ENCODE results near the gene MGMT.

MGMT gene

GRCh38 chr10:129675027-129675769 is 208.2 kb downstream of the MGMT start:
- TF ChIP-seq Cebpa-rat (IDR thresholded peaks at IDR 0.05) = no peak
- H3K9ac ChIP-seq = no peak overlapping the region
- H3K27me3 ChIP-seq = no peaks in the 10 kb centered on the region
- H3K4me3 ChIP-seq = peak overlapping the region in 1 of 10 experiments; percentile 42; a peak in 1 of 20 replicates
- H3K4me1 ChIP-seq = peaks cover 11 to 25% (median 17%) of the 10 kb centered on the region in 10 experiments
- H3K36me3 ChIP-seq = peaks cover under 1 to 51% (median 25%) of the 10 kb centered on the region in 11 experiments; a peak in 21 of 22 replicates
- peaks cover 20 to 57% (median 46%) of the 10 kb centered on the region in 11 experiments for H3K9me3 ChIP-seq (replicated peaks in 1 of 11)
- H4K20me1 ChIP-seq = no peaks in the 10 kb centered on the region
- H3K4me2 ChIP-seq = peak overlapping the region in 10 of 11 experiments; percentile 36 to 79 (median 68); a peak in 19 of 22 replicates
- peak overlapping the region in 7 of 11 experiments; percentile 18 to 57 (median 24); a peak in 5 of 22 replicates for H3K27ac ChIP-seq

GRCh38 chr10:129676014-129676413 is 209.0 kb downstream of the MGMT start:
- peak overlapping the region in 9 of 11 experiments; percentile 14 to 57 (median 20); a peak in 7 of 22 replicates for H3K27ac ChIP-seq
- no peaks in the 10 kb centered on the region for H3K27me3 ChIP-seq
- H3K4me1 ChIP-seq = peaks cover 11 to 25% (median 17%) of the 10 kb centered on the region in 10 experiments
- no peaks in the 10 kb centered on the region for H4K20me1 ChIP-seq
- peaks cover 0 to 51% (median 30%) of the 10 kb centered on the region in 11 experiments; a peak in 21 of 22 replicates for H3K36me3 ChIP-seq
- no peak overlapping the region for H3K9ac ChIP-seq
- peak overlapping the region; percentile 36 to 79 (median 67) for H3K4me2 ChIP-seq
- H3K4me3 ChIP-seq = peak overlapping the region in 1 of 10 experiments; percentile 42; a peak in 1 of 20 replicates
- H3K9me3 ChIP-seq (replicated peaks in 1 of 11) = peaks cover 20 to 57% (median 41%) of the 10 kb centered on the region in 11 experiments
- no peak for TF ChIP-seq Cebpa-rat (IDR thresholded peaks at IDR 0.05)

GRCh38 chr10:129677377-129677927 is 210.4 kb downstream of the MGMT start:
- Histone ChIP-seq H3K4me3 (no peak overlapping the region), H3K27ac (no peak overlapping the region), H3K9ac (no peak overlapping the region), H3K4me2 (no peak overlapping the region), H4K20me1 (no peaks in the 10 kb centered on the region), H3K27me3 (no peaks in the 10 kb centered on the region), H3K36me3 (peaks cover 0 to 47% (median 32%) of the 10 kb centered on the region in 11 experiments; a peak in 19 of 22 replicates), H3K9me3 (replicated peaks in 1 of 11) (peaks cover 16 to 49% (median 37%) of the 10 kb centered on the region in 11 experiments; a peak in 20 of 22 replicates), H3K4me1 (peaks cover 13 to 32% (median 25%) of the 10 kb centered on the region in 10 experiments)
- TF ChIP-seq Cebpa-rat (IDR thresholded peaks at IDR 0.05) = no peak

GRCh38 chr10:129678186-129678585 is 211.1 kb downstream of the MGMT start:
- H3K36me3 ChIP-seq = peaks cover 0 to 47% (median 32%) of the 10 kb centered on the region in 11 experiments; a peak in 19 of 22 replicates
- no peak overlapping the region for H3K27ac ChIP-seq

GRCh38 chr10:129679207-129679606 is 212.2 kb downstream of the MGMT start:
- Histone ChIP-seq H4K20me1 (no peaks in the 10 kb centered on the region), H3K27me3 (no peaks in the 10 kb centered on the region)

More at GRCh38 chr10:129678186-129678585, 211.1 kb downstream of the MGMT start:
- no peaks in the 10 kb centered on the region for H3K27me3 ChIP-seq
- peaks cover 13 to 32% (median 25%) of the 10 kb centered on the region in 10 experiments for H3K4me1 ChIP-seq
- TF ChIP-seq Cebpa-rat (IDR thresholded peaks at IDR 0.05) = no peak
- H3K9ac ChIP-seq = no peak overlapping the region
- H4K20me1 ChIP-seq = no peaks in the 10 kb centered on the region
- no peak overlapping the region for H3K4me2 ChIP-seq
- peaks cover 16 to 49% (median 37%) of the 10 kb centered on the region in 11 experiments; a peak in 20 of 22 replicates for H3K9me3 ChIP-seq (replicated peaks in 1 of 11)
- no peak overlapping the region for H3K4me3 ChIP-seq

GRCh38 chr10:129680661-129681344 is 213.8 kb downstream of the MGMT start:
- Histone ChIP-seq H3K36me3 (peaks cover 0 to 31% (median 20%) of the 10 kb centered on the region in 11 experiments; a peak in 13 of 22 replicates), H3K27me3 (no peaks in the 10 kb centered on the region), H4K20me1 (no peaks in the 10 kb centered on the region), H3K4me1 (peaks cover 6 to 22% (median 15%) of the 10 kb centered on the region in 10 experiments), H3K27ac (no peak overlapping the region), H3K9me3 (replicated peaks in 1 of 11) (peaks cover 1 to 33% (median 22%) of the 10 kb centered on the region in 11 experiments; a peak in 17 of 22 replicates), H3K4me3 (no peak overlapping the region), H3K4me2 (0 out of 22 replicates have a peak overlapping the region, but pooled peaks of 1 of the 11 experiments have one; percentile 3), H3K9ac (no peak overlapping the region)
- no peak for TF ChIP-seq Cebpa-rat (IDR thresholded peaks at IDR 0.05)

More at GRCh38 chr10:129679207-129679606, 212.2 kb downstream of the MGMT start:
- TF ChIP-seq Cebpa-rat (IDR thresholded peaks at IDR 0.05) = no peak
- Histone ChIP-seq H3K4me2 (no peak overlapping the region), H3K9me3 (replicated peaks in 1 of 11) (peaks cover 16 to 47% (median 35%) of the 10 kb centered on the region in 11 experiments; a peak in 20 of 22 replicates), H3K4me3 (no peak overlapping the region), H3K9ac (no peak overlapping the region), H3K4me1 (peaks cover 13 to 32% (median 25%) of the 10 kb centered on the region in 10 experiments), H3K36me3 (peaks cover 0 to 45% (median 32%) of the 10 kb centered on the region in 11 experiments; a peak in 19 of 22 replicates), H3K27ac (no peak overlapping the region)

- H3K27me3 ChIP-seq = no peaks in the 10 kb centered on the region
- H3K4me2 ChIP-seq = peak overlapping the region in 6 of 11 experiments; percentile 0 to 36 (median 8); a peak in 8 of 22 replicates
- H3K9ac ChIP-seq = no peak overlapping the region
- H3K9me3 ChIP-seq (replicated peaks in 1 of 11) = peaks cover 0 to 28% (median 20%) of the 10 kb centered on the region in 11 experiments; a peak in 15 of 22 replicates
- H3K36me3 ChIP-seq = peaks cover 0 to 31% (median 20%) of the 10 kb centered on the region in 11 experiments; a peak in 13 of 22 replicates
- peaks cover 0 to 15% (median 8%) of the 10 kb centered on the region in 10 experiments; a peak in 8 of 20 replicates for H3K4me1 ChIP-seq
- H4K20me1 ChIP-seq = no peaks in the 10 kb centered on the region
- TF ChIP-seq Cebpa-rat (IDR thresholded peaks at IDR 0.05) = no peak
- no peak overlapping the region for H3K27ac ChIP-seq
- H3K4me3 ChIP-seq = no peak overlapping the region
Measured at GRCh38 chr10:129681856-129682255, 214.8 kb downstream of the MGMT start.

GRCh38 chr10:129683519-129683918 is 216.5 kb downstream of the MGMT start:
- peaks cover 0 to 11% (median 8%) of the 10 kb centered on the region in 10 experiments; a peak in 8 of 20 replicates for H3K4me1 ChIP-seq
- H4K20me1 ChIP-seq = no peaks in the 10 kb centered on the region
- H3K27ac ChIP-seq = no peak overlapping the region
- peaks cover 0 to 26% (median 14%) of the 10 kb centered on the region in 11 experiments; a peak in 12 of 22 replicates for H3K36me3 ChIP-seq
- no peaks in the 10 kb centered on the region for H3K27me3 ChIP-seq
- H3K9me3 ChIP-seq (replicated peaks in 1 of 11) = peaks cover 3 to 21% (median 18%) of the 10 kb centered on the region in 11 experiments; a peak in 15 of 22 replicates
- no peak overlapping the region for H3K4me3 ChIP-seq
- no peak for TF ChIP-seq Cebpa-rat (IDR thresholded peaks at IDR 0.05)
- H3K4me2 ChIP-seq = no peak overlapping the region
- H3K9ac ChIP-seq = no peak overlapping the region

Data from BLaER1 treated with 17β-estradiol and CSF1 and Interleukin-3, amounts not matched to agents 10 nM and 100 nM (cell line).